ENCODE data around the gene PRPF18.

PRPF18 gene

GRCh38 chr10:13643016-13643415 is 56.3 kb downstream of the PRPF18 start:
- DNase-seq: no peak

- DNase-seq: no peak
These were observed 58.1 kb downstream of the PRPF18 start for GRCh38 chr10:13644866-13645265.

DNA sequence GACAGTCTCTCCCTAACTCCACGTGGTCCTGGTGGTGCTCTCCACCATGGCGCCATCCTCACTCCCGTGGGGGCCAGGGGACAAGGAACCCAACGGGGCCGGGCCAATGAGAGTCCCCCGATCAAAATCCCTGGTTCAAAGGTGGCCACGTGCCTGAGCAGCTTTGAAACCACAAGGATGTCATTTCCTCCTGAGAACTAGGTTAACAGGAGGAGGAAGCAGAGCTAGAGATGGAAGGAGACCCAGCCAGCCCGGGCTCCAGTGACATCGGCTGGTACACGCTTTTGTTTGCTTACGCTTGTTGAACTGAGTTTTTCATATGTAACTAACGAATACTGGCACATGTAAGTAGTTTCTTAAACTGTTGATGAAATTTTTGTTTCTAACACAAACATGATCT is 61.7 kb downstream of the PRPF18 start:
- no peak for DNase-seq

- no peak for DNase-seq
These were observed 63.2 kb downstream of the PRPF18 start for GRCh38 chr10:13649844-13650520.

- DNase-seq: no peak
These were observed 64.2 kb downstream of the PRPF18 start for GRCh38 chr10:13650961-13651360.

GRCh38 chr10:13651969-13652720 is 65.4 kb downstream of the PRPF18 start:
- no peak for DNase-seq

GRCh38 chr10:13652860-13653259 is 66.1 kb downstream of the PRPF18 start:
- DNase-seq: no peak

DNA sequence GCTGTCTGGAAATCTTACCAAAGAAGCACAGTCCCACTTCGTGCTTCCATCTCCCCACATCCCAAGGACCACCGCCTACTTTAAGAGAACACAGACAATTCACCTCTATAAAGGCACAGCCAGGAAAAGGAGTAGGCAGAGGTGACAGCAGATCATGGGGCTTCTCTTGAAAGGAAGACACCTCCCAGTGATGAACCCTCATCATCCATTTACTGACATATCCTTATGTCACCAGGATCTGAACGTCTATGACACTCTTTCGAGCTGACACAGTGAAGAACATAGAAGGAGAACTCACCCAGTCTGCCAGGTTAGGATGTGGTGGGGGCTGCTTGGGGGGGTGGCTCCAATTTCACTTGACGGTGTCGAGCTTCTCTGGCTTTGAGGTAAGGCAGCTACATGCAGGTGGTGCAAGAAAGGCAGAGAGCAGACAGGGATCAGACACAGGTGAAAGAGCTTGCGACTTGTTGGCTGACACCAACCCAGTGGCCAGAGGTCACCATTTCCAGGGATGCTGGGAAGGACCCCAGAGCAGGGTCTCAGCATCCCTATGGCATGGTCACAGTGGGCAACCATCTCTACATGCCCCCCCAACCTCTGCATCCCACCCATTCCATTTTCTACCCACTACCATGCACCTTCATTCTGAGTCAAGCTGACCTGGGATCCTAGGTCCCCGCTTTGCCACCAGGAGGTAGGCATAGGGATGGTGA is 67.5 kb downstream of the PRPF18 start:
- DNase-seq: no peak

- DNase-seq: no peak
These were observed 68.1 kb downstream of the PRPF18 start for GRCh38 chr10:13654846-13655245.

- no peak for DNase-seq
These were observed 69.8 kb downstream of the PRPF18 start for GRCh38 chr10:13656337-13657100.

DNA sequence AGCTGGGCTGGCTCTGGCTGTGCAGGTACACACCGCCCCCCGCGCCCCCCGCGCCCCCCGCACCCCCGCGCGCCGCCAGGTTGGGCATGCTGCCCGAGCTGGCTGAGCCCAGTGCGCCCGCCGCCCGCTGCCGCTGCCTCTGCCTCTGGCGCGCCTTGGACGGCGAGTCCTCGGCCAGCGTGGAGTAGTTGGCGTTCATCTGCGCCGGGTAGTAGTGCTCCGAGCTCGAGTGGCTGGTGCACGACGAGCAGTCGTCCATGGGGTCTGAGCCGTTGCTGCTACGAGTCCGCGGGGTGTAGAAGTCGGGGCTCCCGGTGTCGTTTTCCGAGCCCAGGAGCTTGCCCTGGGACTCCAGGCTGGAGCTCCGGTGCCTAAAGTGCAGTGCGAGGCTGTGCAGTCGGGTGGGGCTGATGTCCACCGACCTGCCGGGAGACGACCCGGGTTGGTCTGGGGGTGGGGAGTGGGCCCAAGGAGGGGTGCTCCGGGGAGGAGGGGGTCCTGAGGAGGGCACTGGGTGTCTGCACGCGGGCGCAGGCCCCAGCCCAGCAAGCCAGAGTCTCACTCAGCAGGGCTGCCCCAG is 70.4 kb downstream of the PRPF18 start:
- no peak for DNase-seq

DNA sequence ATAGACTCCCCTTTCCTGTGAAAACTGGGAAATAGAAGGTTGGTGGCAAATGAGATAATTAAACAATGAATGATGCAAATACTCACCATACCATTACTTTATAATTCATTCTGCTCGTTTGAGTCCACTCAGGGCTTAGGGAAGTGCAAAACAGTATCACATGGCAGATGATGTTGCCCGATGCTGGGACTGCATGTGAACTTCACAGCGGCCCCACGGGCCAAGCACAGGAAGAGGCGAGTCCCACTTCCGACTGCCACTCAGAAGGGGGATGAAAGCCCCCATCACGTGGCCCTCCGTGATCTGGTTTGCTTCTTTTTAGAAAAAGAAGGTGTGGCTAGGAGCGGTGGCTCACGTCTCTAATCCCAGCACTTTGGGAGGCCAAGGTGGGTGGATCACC is 71.5 kb downstream of the PRPF18 start:
- no peak for DNase-seq

GRCh38 chr10:13658871-13659685 is 72.3 kb downstream of the PRPF18 start:
- peak in 1 of 2 donors; percentile 33 for DNase-seq

DNA sequence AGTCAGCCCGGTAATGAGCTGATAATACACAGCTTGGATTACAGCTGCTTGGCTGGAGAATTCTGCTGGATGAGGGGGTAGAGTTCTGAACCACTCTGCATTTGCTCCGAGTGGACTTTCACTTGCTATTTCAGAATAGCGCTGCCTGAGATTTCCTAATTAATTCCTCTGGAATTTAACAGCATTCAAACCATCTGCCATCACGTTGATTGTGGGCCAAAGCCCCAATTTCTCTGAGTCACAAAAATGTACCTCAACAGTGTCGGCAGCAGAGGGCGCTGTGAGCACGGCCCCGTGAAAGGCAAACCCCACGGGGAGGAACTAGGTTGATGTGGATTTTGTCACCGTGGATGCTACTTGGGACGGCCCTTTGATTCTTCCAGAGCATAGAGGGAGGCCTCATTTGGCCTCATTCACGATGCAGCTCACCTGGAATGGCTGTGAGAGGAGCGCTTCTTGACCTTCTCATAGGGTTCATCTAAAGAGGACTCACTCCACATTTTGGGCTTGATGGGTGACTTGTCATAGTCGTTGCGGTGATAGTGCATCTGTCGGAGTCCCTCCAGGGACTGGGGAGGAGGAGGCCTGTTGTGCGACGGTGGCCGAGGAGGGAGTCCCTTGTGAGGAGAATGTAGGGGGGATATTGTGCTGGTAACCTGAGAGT is 73.3 kb downstream of the PRPF18 start:
- DNase-seq: peak; percentile 61

DNA sequence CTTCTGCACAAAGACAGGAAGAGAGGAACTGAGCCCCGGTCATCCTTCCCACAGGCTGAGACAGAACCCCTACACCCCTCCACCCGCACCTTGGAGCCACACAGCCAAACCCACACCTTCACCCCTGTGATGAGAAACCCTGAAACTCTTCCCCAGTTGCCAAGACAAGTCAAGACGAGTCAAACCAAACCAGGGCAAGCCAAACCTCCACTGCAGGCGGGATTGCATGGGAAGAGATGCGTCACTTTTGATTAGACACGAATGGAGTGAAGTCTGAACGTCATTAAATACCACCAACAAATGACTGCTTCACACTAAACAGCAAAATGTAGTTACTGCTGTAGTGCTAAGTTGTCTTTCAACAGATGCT is 73.8 kb downstream of the PRPF18 start:
- DNase-seq: no peak

DNA sequence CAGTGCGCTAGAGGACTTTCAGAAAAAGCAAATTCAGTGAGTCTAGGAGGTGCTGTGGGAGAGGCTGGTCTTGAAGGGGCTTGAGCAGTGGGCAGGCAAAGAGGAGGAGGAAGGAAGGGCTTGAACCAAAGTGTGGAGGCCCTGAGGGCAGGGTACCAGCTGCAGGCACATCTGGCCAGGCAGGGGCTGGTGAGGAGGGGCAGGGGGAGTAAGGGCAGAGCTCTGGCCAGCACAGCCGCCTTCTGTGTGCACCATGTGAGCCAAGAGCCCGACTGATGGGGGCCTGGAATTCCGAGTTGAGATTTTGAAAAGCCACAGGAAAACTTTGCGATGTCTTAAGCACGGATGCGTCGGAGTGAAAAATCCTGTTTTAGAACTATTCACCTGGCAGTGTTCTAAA is 74.5 kb downstream of the PRPF18 start:
- DNase-seq: no peak

GRCh38 chr10:13665516-13666262 is 78.9 kb downstream of the PRPF18 start:
- no peak for DNase-seq

DNA sequence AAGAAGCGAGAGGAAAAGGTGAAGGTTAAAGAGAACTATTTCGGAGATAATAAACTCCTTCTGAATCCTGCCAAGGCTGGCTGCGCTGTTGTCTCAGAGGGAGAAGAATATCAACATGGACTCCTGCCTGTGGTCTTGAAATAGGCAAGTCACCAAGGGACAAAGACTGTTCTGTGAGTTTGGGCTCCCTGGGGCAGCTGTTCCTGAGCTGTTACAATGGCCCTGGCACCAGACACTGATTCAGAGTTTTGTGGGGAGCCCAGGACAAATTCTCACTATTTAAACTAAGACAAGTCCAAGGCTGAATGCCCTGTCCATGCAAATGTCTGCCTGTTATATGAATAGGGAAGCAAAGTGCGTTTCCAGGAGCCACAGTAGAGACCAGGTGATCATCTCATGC is 81.4 kb downstream of the PRPF18 start:
- peak; percentile 28 to 30 for DNase-seq

DNA sequence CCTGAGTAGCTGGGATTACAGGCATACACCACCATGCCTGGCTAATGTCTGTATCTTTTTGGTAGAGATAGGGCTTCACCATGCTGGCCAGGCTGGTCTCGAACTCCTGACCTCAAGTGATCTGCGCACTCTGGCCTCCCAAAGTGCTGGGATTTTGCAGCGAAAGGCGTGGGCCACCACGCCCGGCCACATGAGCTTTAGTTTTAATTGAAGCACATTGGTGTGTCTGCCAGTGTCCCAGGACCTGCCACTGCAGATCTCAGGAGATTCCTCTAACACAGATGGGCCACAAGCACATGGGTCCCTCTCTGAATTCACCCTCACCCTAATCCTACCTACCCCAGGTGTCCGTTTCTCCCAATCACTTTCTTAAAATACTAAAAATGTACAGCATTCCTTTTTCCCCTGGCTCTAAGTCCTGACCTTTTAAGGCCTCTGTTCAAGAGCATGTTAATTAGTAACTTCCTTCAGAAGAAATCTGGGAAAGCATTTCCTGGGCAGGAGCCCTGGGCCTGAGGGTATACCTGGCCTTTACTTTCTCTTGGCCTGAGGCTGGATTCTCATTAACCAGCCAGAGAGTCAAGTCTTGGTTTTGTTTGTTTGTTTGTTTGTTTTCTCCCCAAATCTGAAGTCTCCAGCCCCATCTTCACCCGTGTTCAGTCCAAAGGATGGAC is 82.6 kb downstream of the PRPF18 start:
- no peak for DNase-seq

DNA sequence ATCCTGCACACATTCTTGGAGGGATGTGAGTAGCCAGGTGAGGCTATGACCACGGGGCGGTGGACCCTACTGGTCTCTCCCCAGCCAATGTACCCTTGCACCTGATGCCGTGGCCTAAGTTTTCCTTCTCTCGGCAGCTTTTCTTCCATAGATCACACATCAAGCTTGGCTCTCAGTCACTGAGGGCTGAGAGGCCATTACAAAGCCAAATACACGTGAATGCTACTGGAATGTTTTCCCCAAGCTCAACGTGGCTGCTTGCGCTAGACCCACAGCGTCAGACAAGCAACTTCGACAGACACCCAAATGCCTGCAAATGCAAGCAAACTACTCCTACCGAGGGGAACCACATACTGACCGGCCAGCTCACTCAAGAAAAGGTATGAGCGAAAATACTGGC is 83.1 kb downstream of the PRPF18 start:
- DNase-seq: no peak
